IPS-20b (cell line): ENCODE data around the gene HYCC1.
"Not testable (repeated sequence)": the region's sequence is repeated elsewhere in the genome, so short reads cannot be mapped to it uniquely, and the experiment has no call there.

Experiments used
- H3K27ac ChIP-seq: one replicate; pipeline ENCODE4 v1.5.1; 2013; ENCODE audit warnings: low read length
- H3K27me3 ChIP-seq: 2 replicates; pipeline ENCODE4 v1.6.1; 2013; ENCODE audit warnings: mild to moderate bottlenecking, low read length, inconsistent platforms; ENCODE audit not compliant: insufficient read depth
- H3K36me3 ChIP-seq: 2 replicates; pipeline ENCODE4 v1.6.1; 2013; ENCODE audit warnings: low read depth, mild to moderate bottlenecking, inconsistent platforms, low read length, moderate library complexity; ENCODE audit not compliant: insufficient read depth
- H3K4me1 ChIP-seq: 2 replicates; pipeline ENCODE4 v1.6.1; 2013; ENCODE audit warnings: mild to moderate bottlenecking, control low read depth, inconsistent platforms, low read length, moderate library complexity; ENCODE audit not compliant: insufficient read depth
- H3K4me3 ChIP-seq: 2 replicates; pipeline ENCODE4 v1.5.1; 2013; ENCODE audit warnings: mild to moderate bottlenecking, low read length, inconsistent platforms
- H3K9ac ChIP-seq: 2 replicates; pipeline ENCODE4 v1.6.1; 2013; ENCODE audit warnings: low read depth, mild to moderate bottlenecking, inconsistent platforms, low read length, moderate library complexity
- H3K9me3 ChIP-seq: 2 replicates; pipeline ENCODE4 v1.6.1; 2013; ENCODE audit warnings: mild to moderate bottlenecking, low read depth, low read length, inconsistent platforms; ENCODE audit not compliant: insufficient read depth

The HYCC1 gene

GRCh38 chr7:22974636-22975035, 39.3 kb downstream of the HYCC1 start:
- H3K9ac ChIP-seq, H3K9me3 ChIP-seq, H3K27ac ChIP-seq, H3K4me1 ChIP-seq, H3K27me3 ChIP-seq, H3K4me3 ChIP-seq: not testable (repeated sequence)
- peaks cover 43% of the 10 kb centered on the region for H3K36me3 ChIP-seq

DNA sequence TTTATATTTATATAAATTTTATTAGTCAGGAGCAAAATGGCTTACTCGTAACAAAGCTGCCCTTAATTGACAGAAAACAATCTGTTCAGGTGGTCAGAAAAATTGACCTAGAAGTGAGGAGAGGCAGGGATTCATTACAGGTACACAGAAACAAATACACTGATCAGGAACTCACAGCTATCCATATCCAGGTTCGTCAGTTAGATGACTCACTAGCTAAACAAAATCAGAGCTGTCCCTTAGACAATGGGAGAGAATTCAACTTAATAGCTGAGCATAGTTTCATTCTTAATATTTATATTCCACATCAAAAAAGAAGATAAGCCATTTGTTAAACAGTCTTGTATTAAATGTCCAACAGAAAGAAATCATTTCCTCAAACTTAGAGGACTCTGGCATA, 41.7 kb downstream of the HYCC1 start:
- peaks cover 41% of the 10 kb centered on the region for H3K36me3 ChIP-seq
- no peak overlapping the region for H3K4me3 ChIP-seq
- H3K27me3 ChIP-seq: no peaks in the 10 kb centered on the region
- H3K9ac ChIP-seq: no peak overlapping the region
- H3K27ac ChIP-seq: no peak overlapping the region
- no peaks in the 10 kb centered on the region for H3K9me3 ChIP-seq
- H3K4me1 ChIP-seq: no peaks in the 10 kb centered on the region; the same call in 1 of the 2 replicates

DNA sequence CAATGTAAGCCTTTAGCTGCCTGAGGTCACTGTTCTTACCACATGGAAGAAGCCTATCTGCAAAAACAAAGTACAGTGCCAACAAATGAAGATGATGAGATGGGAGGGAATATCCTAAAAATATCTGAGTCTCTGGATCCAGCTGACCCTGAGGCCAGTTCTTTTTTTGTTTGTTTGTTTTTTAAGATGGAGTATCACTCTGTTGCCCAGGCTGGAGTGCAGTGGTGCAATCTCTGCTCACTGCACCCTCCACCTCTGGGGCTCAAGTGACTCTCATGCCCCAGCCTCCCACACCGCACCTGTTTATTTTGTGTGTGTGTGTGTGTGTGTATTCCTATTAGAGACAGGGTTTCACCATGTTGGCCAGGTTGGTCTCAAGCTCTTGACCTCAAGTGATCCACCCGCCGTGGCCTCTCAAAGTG, 44.9 kb downstream of the HYCC1 start:
- Histone ChIP-seq H3K36me3 (peaks cover 26% of the 10 kb centered on the region), H3K4me3 (no peak overlapping the region), H3K9me3 (no peaks in the 10 kb centered on the region), H3K27ac (no peak overlapping the region), H3K27me3 (no peaks in the 10 kb centered on the region), H3K9ac (no peak overlapping the region), H3K4me1 (no peaks in the 10 kb centered on the region)
